ENCODE results near the gene ETF1. TPM values are rescaled to one million over a fixed set of nuclear protein-coding genes. Genes with fewer than 3 reads are reported as not detected.
A peak's percentile ranks its signal among the peaks of the same experiment; 100 is the strongest.

ETF1 gene
- 141 and 163 TPM in 2 replicates for total RNA-seq (2014; rRNA removed)
- 62.3 TPM for polyA plus RNA-seq (2012)

DNA sequence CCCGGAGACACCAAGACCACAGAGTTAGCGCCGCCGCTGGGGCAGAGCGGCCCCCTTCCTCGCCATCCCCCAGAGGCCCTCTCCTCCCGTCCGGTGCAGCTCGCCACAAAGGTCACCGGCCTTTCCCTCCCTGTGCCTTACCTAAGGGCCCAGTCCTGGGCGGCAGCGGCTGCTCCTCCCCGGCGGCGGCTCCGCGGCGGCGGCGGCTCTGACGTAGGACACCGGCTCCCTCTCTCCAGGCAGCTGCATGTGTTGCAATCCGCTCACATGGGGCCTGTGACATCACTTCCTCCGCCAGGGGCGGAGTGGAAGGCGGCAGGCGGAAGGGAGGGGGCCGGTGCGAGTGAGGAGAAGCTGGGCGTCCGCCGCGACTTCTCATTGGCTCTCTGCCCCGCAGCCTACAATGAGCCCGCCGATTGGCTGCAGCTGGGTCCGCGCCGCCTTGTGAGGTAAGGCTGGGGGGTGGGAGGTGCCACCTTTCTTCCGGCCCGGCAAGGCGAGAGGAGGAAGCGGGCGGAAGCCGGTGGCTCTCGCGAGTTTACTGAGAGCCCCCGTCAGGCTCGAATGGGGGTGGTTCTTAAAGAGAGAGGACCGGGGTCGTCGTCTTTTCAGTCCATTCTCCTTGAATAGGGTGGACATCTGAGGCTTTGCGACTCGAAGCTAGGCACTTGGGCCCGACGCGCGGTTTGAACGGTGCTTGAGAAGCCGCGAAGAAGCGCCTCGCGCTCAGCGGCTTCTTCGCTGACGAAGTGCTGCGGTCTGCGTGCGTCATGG, at the start of gene ETF1:
ETF1 (minus strand) TSS at position 281 of the 774 bp plus-strand sequence. CDS start 318 bp downstream, outside the sequence.
- DNase-seq (ENCODE audit: low read depth), result peak; percentile 99

DNA sequence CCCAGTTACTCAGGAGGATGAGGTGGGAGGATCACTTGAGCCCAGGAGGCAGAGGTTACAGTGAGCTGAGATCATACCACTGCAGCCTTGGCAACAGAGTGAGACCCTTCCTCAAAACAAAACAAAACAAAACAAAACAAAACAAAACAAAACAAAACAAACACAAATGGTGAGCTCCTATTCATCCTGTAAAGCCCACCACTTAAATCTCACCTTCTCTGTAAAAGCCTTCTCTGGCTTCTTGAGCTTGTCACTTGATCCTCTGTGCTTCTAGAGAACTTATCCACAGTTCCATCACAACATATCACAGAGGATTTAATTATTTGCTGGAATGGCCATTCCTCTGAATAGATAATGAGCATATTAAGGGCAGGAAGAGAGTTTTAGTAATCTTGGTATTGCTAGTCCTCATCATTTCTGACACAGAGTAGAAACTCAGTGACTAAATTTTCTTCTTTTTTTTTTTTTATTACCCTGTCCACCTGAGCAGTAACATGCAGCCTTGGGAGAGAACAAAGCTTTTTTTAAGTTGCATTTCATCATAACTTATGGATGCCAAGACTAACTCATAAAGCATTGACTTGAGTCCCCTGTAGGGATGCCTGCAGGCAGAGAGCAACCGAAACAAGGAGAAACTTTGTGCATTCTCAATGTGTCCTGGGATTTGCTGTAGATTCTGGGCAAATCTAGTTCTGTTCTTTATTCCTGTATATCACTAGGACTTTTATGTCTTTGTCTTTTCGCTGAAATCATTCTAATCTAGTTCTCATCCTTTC, 45.2 kb upstream of the ETF1 start:
- DNase-seq (ENCODE audit: low read depth), result no peak

DNA sequence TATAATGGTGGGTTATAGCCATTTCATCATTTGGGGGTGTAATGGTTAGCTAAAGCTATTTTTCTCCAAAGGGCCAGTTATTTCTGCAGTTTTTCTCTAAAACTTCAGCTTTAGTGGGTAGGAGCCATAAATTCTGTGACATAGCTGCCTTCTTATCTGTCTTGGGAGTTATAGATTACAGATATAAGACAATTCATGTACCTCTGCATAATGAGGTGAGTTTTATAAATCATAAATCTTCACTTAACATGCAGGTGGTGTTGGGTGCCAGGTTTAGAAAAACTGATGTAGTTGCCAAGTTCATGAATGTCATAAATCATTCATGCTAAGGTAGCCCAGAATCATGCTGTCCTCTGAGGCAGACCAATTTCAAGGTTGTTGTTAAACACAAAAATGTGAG, 42.1 kb upstream of the ETF1 start:
- no peak for DNase-seq (ENCODE audit: low read depth)

DNA sequence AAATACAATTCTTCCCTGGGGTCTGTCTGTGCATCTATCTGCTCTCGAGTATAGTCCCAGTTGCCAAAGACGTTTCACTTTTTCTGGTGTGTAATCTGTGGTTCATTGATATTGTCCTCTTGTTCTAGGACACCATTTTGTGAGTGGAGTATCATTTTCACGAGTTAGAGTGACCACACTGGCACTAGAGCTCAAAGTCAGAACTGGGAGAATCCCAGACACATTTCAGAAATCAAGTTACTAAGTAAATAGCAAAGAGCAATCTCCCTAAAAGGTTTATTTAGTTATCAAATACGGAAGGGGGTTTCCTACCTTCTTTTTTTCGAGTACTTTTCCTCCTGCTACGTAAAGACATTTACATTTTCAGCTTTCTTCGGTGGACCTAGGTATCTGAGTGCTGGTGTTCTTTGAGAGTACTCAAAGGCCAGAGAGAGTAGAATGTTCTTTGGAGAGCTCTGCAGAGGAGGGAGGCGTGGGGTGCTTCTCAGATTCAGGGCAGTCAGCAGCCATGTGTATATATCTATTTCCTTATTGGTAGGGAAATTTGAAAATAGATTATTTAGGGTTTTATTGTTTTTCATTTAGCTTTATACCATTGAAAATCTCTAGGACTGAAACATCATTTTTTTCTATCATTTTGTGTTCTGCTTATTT, 41.1 kb upstream of the ETF1 start:
- DNase-seq (ENCODE audit: low read depth), result no peak

DNA sequence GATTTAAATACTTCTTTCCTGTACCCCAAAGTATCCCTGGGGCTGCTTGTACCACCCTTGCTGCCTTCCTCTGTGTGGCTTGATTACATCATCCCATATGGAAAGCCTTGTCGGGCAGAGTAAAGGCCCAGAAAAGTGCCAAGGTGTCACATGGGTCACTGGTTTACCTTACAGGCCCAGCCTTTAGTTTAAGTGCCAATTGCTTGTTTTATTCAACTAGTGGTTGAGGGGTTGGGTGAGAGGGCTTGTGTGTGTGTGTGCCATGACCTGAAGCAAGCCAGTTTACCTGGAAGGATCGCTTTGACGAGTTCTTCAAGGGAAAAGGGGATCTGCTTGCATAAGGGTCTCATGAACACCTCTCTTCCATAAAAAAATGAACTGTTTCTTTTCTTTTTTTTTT, 39.9 kb upstream of the ETF1 start:
- DNase-seq (ENCODE audit: low read depth), result no peak

DNA sequence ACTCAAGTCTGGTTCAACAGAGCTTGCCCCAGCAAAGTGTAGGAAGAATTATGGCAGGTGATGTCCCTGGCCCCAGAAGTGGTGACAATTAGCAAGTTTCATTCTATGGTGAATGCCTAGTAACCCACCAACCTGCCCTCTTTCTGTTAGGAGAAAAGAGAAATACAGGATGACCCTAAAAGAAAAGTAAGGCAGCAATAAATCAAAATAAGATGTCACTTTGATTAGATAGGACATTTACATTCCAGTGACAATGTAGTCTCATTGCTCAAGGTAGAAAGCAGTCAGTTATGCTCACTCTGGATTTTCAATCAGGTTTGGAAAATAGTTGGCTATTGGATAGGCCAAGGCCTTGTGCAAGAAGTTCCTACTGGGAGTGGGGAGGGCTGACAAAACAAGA, 37.7 kb upstream of the ETF1 start:
- DNase-seq (ENCODE audit: low read depth), result no peak

DNA sequence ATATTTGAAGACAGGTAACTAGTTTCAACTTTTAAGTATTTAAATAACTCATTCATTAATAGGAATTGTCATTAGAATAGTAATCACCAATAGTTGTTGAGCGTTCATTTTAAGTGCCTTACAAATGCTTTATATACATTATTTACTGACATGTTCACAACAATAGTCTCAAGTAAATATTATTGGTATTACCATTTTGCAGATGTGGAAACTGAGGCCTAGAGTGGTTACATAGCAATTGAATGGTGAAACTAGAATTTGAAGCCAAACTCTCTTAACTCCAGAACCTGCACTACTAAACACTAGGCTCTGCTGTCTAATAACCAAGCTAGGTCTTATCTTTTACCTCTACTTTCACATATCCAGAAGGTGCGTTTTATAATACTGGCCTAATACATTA, 37.0 kb upstream of the ETF1 start:
- DNase-seq (ENCODE audit: low read depth), result no peak

DNA sequence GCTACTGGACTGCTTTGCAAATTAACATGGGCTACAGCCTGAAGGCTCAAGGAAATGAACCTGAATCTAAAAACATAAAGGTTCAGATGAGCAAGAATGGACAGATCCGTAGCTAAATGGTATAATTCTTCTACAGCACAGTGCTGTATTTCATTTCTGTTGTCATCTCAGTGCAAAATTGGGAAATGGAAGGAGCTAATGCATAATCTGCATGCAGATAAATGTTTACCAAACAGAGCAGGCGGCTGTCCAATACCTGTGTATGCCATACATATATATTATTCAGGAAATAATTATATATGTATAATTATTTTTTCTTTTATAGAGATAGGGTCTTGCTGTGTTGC, 36.5 kb upstream of the ETF1 start:
- no peak for DNase-seq (ENCODE audit: low read depth)

DNA sequence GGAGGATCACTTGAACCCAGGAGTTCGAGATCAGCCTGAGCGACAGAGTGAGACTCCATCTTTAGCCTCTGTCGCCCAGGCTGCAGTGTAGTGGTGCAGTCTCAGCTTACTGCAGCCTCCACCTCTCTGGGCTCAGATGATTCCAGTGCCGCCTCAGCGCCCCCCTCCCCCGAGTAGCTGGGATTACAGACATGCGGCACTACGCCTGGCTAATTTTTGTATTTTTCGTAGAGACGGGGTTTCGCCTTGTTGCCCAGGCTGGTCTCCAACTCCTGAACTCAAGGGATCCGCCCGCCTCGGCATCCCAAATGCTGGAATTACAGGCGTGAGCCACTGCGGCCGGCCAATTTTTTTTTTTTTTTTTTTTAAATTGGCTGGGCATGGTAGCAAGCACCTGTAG, 34.4 kb upstream of the ETF1 start:
- DNase-seq (ENCODE audit: low read depth), result no peak

DNA sequence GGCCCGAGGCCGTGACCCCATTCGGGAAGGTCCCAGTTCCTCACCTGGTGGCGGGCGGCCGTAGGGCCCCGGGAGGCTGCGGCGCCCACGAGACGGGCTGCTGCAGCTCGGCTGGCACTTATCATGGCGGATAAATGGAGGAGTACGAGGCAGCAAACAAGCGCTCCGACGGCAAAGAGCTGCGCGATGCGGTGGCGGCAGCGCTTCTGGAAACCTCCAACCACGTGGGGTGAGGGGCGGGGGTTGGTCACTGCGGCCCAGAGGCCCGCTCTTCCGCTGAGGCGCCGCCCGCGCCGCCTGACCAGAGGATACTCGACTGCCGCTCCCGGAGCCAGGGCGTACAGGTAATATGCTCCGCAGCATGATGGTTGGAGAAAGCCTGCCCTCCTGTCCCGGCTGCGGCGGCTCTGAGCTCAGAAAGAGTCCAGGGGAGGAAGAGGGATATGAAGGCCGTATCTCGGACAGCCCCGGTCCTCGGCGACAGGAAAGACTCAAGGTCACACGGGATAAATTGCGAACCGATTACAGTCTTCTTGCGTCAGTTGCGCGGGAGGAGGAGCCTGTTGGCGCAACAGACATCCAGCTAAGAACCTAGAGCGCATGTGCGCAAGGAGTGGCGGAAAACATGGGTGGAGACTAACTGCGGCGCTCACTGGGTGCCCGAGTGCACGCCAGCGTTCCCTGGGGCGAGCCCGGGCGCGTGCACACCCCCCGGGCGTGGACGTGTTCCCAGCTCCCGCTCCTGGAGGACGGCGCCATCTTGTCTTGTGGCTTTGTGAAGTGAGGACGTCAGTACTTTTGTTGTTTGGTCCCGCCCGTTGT, 32.4 kb upstream of the ETF1 start, which contains the start of gene HSPA9:
HSPA9 (minus strand) TSS at position 208 of the 822 bp plus-strand sequence; CDS start at position 125, 83 bp downstream.
- peak; percentile 100 for DNase-seq (ENCODE audit: low read depth)

DNA sequence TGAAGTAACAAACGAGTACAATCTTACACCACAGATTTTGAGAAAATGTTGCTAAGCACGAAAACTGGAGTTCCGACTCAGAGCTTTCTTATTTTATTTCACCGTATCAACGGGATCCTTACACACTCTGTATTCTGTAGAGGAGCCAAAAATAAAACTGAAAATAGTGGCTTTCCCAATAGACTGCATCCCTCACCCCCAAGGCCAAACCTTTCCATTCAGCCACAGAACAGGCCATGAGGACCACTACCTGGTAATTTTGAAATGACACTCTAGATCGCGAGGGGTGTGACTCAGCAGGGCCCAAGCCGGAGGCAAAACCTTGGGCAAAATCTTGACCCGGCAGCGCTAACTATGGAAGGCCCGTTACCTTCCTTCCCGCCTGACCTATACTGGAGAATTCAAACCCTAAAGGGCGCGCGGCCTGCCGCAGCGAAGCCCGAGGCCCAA, 31.7 kb upstream of the ETF1 start:
- DNase-seq (ENCODE audit: low read depth), result no peak

DNA sequence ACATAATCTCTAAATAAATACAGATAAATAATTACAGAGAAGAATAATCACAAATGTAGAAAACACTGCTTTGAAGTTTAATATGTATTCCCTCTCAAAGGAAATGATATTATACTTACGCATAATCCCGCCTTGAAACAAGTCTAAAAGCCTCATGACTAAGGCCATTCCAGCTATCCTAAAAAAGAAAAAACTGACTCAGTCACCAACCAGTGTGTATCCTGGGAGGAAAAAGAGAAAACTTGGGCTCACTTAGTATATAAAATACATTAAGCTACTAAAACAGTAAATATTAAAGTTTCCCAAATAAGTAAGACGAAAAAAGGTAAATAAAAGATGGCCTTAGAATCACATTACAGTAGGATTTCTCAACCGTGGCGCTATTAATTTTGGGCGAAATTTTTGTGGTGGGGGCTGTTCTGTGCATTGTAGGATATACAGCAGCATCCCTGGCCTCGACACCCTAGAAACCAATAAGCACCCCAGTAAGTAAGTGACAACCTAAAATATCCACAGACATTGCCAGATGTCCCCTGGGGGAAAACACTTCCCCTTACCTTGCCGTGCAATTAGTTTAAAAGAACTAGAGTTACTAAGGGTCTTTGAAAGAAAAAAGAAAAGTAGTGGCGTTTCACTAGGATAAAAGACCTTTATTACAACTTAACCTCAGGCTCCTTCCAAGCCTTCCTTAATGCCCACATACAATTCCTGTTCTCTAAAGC, 31.1 kb upstream of the ETF1 start:
- peak; percentile 28 for DNase-seq (ENCODE audit: low read depth)

DNA sequence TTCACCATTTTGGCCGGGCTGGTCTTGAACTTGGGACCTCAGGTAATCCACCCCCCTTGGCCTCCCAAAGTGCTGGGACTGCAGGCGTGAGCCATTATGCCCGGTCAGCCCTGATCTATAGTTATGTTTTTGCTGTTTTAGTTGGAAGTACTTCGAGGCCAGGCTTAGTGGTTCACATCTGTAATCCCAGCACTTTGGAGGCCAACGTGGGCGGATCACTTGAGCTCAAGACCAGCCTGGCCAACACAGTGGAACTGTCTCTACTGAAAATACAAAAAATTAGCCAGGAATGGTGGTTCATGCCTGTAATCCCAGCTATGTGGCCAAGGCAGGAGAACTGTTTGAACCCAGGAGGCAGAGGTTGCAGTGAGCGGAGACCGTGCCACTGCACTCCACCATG, 30.2 kb upstream of the ETF1 start:
- no peak for DNase-seq (ENCODE audit: low read depth)

DNA sequence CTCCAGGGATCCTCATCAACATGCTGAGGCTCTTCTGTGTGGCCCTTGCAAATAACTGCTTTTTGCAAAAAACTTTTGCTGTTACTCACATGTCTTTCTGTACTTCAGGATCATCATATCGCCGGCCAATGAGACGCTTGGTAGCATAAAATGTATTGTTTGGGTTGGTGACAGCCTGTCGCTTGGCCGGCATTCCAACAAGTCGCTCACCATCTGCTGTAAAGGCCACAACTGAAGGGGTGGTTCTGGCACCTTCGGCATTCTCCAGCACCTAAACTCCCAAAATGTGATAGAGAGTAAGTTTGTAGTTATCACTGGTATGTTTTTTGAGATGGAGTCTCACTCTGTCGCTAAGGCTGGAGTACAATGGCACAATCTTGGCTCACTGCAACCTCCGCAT, 27.8 kb upstream of the ETF1 start:
- DNase-seq (ENCODE audit: low read depth), result no peak

DNA sequence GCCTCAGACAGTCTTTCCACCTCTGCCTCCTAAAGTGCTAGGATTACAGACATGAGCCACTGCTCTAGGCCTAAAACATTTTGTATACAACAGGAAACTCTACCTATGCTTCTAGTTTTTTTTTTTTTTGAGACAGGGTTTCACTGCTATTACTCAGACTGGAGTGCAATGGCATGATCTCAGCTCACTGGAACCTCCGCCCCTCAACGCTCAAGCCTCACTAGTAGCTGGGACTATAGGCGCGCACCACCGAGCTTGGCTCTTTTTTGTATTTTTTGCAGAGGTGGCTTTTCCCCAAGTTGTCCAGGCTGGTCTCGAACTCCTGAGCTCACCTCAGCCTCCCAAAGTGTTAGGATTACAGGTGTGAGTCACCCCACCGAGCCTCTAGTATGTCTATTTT, 26.7 kb upstream of the ETF1 start:
- no peak for DNase-seq (ENCODE audit: low read depth)

DNA sequence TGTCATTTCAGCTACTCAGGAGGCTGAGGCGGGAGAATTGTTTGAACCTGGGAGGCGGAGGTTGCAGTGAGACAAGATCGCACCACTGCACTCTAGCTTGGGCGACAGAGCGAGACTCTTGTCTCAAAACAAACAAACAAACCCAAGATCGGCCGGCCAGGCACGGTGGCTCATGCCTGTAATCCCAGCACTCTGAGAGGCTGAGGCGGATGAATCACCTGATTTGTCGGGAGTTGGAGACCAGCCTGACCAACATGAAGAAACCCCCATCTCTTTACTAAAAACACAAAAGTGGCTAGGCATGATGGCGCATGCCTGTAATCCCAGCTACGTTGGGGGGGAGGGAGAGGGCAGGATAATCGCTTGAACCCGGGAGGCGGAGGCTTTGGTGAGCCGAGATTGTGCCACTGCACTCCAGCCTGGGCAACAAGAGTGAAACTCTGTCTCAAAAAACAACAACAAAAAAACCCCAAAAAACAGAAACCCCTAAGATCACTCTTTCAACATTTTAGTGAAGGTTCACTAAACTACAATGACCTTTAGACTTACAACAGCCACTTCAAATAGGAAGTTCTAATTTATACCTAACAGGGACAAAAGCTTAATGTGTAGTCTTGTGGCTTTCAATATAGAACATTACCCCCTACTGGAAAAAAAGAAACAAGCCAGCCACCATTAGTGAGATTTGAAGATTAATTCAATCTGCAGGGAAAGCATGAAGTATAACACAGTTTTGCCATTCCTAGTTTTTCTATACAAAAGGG, 25.2 kb upstream of the ETF1 start:
- DNase-seq (ENCODE audit: low read depth), result peak; percentile 11

DNA sequence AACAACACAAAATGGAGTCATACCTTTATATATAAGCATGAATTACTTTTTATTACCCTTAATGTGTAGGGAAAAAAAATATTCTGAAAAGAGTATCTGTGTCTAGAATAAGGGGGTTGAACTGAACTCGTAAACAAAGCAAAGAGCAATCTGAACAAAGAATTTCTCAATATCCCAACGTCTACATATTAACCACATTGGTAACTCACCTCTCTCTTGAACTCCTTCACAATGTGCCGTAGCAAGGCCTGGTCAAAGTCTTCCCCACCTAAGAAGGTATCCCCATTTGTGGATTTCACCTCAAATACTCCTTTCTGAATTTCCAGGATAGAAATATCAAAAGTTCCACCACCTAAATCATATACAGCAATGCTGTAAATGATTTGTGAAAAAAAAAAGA, 23.8 kb upstream of the ETF1 start:
- DNase-seq (ENCODE audit: low read depth), result no peak

DNA sequence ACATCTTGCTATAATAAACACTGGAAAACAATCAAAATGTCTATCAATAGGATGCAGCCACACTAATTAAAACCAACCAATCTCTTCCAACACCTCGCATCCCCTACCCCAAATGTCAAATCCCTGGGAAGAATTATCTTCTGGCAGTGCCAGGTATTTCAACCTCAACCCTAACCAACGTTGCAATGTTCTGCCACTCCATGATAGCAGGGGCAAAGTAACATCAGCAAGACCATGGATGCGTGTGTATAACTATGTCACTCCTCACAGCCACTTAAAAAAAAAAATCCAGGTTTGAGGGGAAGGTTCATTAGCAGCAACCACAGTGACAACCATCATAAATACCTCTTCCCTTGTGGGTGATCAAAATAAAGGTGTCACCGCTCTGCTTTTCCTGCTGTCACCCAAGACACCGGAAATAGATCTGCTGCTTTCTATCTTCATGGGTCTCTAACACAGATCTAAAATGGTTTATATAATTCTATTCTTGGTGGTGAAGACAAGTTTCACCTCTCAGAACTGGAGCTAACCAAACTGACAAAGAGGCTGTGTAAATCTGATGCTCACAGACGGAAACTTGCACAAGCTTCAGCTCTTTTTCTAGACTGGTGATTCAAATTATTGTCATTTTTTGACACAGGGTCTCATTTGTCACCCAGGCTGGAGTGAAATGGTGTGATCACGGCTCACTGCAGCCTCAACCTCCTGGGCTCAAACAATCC, 22.2 kb upstream of the ETF1 start:
- no peak for DNase-seq (ENCODE audit: low read depth)

DNA sequence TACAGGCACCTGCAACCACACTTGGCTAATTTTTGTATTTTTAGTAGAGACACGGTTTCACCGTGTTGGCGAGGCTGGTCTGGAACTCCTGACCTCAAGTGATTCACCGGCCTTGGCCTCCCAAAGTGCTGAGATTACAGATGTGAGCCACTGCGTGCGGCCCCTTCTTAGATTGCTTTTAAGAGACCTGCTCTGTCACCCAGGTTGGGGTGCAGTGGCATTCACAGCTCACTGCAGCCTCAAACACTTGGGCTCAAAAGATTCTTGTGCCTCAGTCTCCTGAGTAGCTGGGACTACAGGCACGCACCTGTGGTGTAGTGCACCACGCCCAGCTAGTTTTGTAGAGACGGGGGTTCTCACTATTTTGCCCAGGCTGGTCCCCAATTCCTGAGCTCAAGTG, 21.2 kb upstream of the ETF1 start:
- DNase-seq (ENCODE audit: low read depth), result no peak
